Stimulated activated CD4-positive, alpha-beta T cell treated with anti-CD3 and anti-CD28 coated beads, TNF-alpha, amount 100 ng/mL, for 24 hours (primary cell): Measurements from ENCODE around the gene RLIM.
"Not testable (repeated sequence)": the region's sequence is repeated elsewhere in the genome, so short reads cannot be mapped to it uniquely, and the experiment has no call there.

ENCODE experiments used
- DNase-seq, 3 experiments: peaks; one replicate each; pipeline ENCODE4 v3.0.0-alpha.2; 2020; ENCODE audit warnings: low read depth in 3 of 3

The RLIM gene

GRCh38 chrX:74614093-74614909 is at the start of gene RLIM:
TSS of gene RLIM (minus strand) at chrX:74614624. CDS start at chrX:74595977, 18,647 bp downstream.
- DNase-seq = peak; percentile 76 to 89 (median 86)

GRCh38 chrX:74656079-74656745 is 41.8 kb upstream of the RLIM start:
- no peak for DNase-seq

GRCh38 chrX:74654953-74655352 is 40.5 kb upstream of the RLIM start:
- not testable (repeated sequence) for DNase-seq

- no peak for DNase-seq
Observed at GRCh38 chrX:74636749-74637314, 22.4 kb upstream of the RLIM start.

GRCh38 chrX:74613370-74614092 is 893 bp downstream of the RLIM start:
- no peak for DNase-seq

GRCh38 chrX:74606799-74607198 is 7.6 kb downstream of the RLIM start:
- DNase-seq = no peak

- DNase-seq = no peak
Observed at GRCh38 chrX:74606342-74606741, 8.1 kb downstream of the RLIM start.

- DNase-seq = no peak
Observed at GRCh38 chrX:74603040-74603439, 11.4 kb downstream of the RLIM start.

- no peak for DNase-seq
Observed at GRCh38 chrX:74602142-74602541, 12.3 kb downstream of the RLIM start.

GRCh38 chrX:74593593-74593992 is 20.8 kb downstream of the RLIM start:
- DNase-seq = no peak

GRCh38 chrX:74585766-74586165 is 28.7 kb downstream of the RLIM start:
- no peak for DNase-seq

GRCh38 chrX:74579597-74580198 is 34.7 kb downstream of the RLIM start:
- DNase-seq = no peak

GRCh38 chrX:74578137-74578536 is 36.3 kb downstream of the RLIM start:
- no peak for DNase-seq

GRCh38 chrX:74557378-74557777 is 57.0 kb downstream of the RLIM start:
- DNase-seq = no peak

GRCh38 chrX:74551934-74552333 is 62.5 kb downstream of the RLIM start:
- DNase-seq = no peak

GRCh38 chrX:74550295-74550802 is 64.1 kb downstream of the RLIM start:
- peak; percentile 57 to 77 (median 70) for DNase-seq

GRCh38 chrX:74546984-74547383 is 67.4 kb downstream of the RLIM start:
- DNase-seq = no peak

GRCh38 chrX:74545880-74546523 is 68.4 kb downstream of the RLIM start:
- DNase-seq = no peak

- DNase-seq = no peak
Observed at GRCh38 chrX:74540635-74541249, 73.7 kb downstream of the RLIM start.

- no peak for DNase-seq
Observed at GRCh38 chrX:74536832-74537371, 77.5 kb downstream of the RLIM start.
